HG02642 (cell line): ENCODE measurements around the gene LAX1.
"Not testable (repeated sequence)": the region's sequence is repeated elsewhere in the genome, so short reads cannot be mapped to it uniquely, and the experiment has no call there.

Experiments
- ATAC-seq: cut with Tn5 transposase; IDR thresholded peaks from one replicate; pipeline ENCODE4 v1.9.1; 2021; ENCODE audit warnings: mild to moderate bottlenecking; ENCODE audit not compliant: unreplicated experiment, poor library complexity

The LAX1 gene, protein sequence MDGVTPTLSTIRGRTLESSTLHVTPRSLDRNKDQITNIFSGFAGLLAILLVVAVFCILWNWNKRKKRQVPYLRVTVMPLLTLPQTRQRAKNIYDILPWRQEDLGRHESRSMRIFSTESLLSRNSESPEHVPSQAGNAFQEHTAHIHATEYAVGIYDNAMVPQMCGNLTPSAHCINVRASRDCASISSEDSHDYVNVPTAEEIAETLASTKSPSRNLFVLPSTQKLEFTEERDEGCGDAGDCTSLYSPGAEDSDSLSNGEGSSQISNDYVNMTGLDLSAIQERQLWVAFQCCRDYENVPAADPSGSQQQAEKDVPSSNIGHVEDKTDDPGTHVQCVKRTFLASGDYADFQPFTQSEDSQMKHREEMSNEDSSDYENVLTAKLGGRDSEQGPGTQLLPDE

DNA sequence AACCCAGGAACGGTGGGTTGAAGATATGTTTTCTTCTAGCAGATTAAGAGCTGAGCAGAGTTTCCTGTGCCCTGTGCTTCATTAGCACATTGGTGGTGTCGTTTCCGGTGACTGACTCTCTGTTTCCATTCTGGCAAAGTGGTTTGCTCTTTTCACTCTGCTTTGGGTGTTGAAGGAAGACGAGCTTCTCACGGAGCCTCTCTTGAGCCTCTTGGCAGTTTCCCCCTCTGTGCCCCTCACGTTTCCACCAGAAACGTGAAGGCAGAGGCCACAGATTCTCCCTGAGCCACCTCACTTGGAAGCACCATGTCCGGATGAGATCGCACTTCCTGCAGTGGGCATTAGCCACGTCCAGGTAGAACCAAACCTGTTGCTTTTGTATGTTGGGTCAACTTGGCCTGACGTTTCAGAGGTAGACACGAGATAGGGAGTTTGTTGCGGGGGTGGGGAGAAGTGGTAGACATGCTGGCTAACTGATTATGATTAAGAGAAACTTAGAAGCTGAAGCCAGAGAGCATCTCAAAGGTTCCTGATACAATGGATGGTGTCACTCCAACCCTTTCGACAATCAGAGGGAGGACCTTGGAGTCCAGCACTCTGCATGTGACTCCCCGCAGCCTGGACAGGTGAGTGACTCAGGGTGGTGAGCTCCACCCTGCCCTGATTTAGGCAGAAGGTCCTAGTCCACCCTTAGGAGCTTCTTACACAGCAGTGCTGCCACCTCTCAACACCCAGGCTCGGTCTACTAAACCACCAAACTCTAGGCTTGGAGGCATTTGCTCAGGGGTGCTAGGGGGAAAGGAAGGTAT is at the start of gene LAX1:
LAX1 (plus strand) TSS at position 155 of the 809 bp plus-strand sequence; CDS start at position 538, 383 bp downstream.
- ATAC-seq, result peak; percentile 77

GRCh38 chr1:203717120-203717519 is 47.9 kb upstream of the LAX1 start:
- ATAC-seq, result no peak

- ATAC-seq, result no peak
Measured at GRCh38 chr1:203720242-203720641, 44.7 kb upstream of the LAX1 start.

GRCh38 chr1:203722909-203723308 is 42.1 kb upstream of the LAX1 start:
- no peak for ATAC-seq

GRCh38 chr1:203726417-203726867 is 38.5 kb upstream of the LAX1 start:
- no peak for ATAC-seq

- no peak for ATAC-seq
Measured at GRCh38 chr1:203733009-203733863, 31.7 kb upstream of the LAX1 start.

- no peak for ATAC-seq
Measured at GRCh38 chr1:203742436-203742835, 22.5 kb upstream of the LAX1 start.

GRCh38 chr1:203743091-203743571 is 21.9 kb upstream of the LAX1 start:
- no peak for ATAC-seq

- ATAC-seq, result peak; percentile 51
Measured at GRCh38 chr1:203744075-203744972, 20.7 kb upstream of the LAX1 start.

GRCh38 chr1:203746281-203746680 is 18.7 kb upstream of the LAX1 start:
- no peak for ATAC-seq

DNA sequence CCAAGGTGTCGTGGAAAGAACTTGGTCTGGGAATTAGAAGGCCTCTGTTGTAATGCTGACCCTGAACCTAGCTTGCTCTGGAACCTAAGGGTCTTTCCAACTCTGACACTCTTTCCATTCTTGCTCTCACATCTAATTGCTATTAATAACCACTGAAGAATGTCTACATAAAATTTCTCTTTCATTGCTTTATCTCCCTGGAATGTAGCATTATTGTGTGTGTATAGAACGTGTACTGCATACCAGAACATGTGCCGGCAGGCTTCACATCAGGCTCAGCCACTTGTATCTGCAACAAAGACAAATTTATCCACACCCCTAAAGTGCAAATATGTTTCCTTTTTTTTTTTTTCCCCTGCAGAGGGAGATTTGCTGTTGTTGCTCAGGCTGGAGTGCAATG is 13.9 kb upstream of the LAX1 start:
- ATAC-seq, result no peak

DNA sequence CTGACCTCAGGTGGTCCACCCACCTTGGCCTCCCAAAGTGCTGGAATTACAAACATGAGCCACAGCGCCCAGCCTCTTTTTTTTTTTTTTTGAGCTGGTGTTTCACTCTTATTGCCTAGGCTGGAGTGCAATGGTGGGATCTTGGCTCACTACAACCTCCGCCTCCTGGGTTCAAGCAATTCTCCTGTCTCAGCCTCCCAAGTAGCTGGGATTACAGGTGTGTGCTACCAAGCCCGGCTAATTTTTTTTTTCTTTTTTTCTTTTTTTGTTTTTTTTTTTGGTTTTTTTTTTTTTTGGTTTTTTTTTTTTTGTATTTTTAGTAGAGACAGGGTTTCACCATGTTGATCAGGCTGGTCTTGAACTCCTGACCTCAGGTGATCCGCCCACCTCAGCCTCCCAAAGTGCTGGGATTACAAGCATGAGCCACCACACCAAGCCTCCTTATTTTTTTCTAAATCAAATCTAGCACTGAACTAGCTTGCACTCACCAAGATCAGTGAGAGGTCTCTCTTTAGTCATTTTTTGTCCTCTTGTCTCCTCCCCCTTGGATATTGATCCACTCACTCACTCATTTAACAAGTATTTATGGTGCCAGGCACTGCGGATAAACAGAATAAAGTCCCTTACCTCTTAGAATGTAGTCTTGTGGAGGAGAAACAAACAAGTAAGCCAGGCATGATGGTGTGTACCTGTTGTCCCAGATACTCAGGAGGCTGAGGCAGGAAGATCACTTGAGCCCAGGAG is 13.2 kb upstream of the LAX1 start:
- not testable (repeated sequence) for ATAC-seq

GRCh38 chr1:203754455-203754864 is 10.5 kb upstream of the LAX1 start:
- peak; percentile 69 for ATAC-seq

DNA sequence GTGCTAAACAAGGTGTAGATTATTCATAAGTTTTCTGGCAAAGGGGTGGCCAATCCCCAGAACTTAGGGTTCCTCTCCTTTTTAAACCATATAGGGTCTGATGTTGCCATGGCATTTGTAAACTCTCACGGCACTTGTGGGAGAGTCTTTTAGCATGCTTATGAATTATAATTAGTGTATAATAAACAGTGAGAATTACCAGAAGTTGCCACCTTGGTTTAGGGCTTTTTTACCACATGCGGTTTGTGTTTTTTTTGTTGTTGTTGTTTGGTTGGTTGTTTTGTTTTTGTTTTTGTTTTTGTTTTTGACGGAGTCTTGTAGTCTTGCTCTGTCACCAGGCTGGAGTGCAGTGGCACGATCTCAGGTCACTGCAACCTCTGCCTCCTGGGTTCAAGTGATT is 8.9 kb upstream of the LAX1 start:
- ATAC-seq, result no peak

DNA sequence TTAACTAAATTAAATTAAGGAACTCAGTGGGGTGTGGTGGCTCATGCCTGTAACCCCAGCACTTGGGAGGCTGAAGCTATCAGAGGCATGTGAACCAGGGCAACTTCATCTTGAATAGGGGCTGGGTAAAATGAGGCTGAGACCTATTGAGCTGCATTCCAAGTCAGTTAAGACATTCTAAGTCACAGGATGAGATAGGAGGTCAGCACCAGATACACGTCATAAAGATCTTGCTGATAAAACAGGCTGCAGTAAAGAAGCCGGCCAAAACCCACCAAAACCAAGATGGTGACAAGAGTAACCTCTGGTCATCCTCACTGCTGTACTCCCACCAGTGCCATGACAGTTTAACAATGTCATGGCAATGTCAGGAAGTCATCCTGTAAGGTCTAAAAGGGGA is 6.2 kb upstream of the LAX1 start:
- not testable (repeated sequence) for ATAC-seq

GRCh38 chr1:203760506-203760905 is 4.5 kb upstream of the LAX1 start:
- ATAC-seq, result no peak

GRCh38 chr1:203761958-203762357 is 3.0 kb upstream of the LAX1 start:
- ATAC-seq, result not testable (repeated sequence)

DNA sequence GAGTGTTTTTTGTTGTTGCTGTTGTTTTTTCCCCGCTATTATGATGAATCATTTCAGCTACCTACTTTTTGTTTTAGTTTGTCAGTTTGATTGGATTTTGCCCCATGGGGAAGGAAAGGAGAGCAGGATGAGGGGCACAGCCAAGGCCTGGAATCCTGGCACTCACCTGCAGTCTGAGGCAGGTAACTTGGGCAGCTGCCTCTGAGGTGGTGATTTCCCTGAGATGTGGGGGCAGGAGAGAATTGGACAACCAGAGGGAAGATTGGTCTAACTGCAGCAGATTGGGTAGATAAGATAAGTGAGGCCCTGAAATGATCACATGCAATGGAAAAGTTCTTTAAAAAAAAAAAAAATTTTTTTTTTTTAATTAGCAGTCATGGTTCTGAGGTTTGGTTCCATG is 1.5 kb upstream of the LAX1 start:
- ATAC-seq, result no peak
